Gastroesophageal sphincter (tissue), 4 donors: ENCODE results near the gene CSNK1E. TPM values are rescaled to one million over a fixed set of nuclear protein-coding genes. Genes with fewer than 3 reads are reported as not detected.

ENCODE experiments used
- ATAC-seq: fragments of 150-250 bp; one replicate; pipeline ENCODE4 v1.9.1; 2016; ENCODE audit warnings: mild to moderate bottlenecking, moderate library complexity
- H3K27ac ChIP-seq, 4 donors: fragments of 200-600 bp; sonication (generic) in 3 of 4; 1 replicate in 3 of 4; 2 replicates in 1 of 4; pipeline ENCODE4 v1.5.1; 2016 to 2019
- H3K27me3 ChIP-seq: fragments of 200-600 bp; sonication (generic); one replicate; pipeline ENCODE4 v1.5.1; 2019
- H3K36me3 ChIP-seq, 2 donors: fragments of 200-600 bp; sonication (generic); one replicate each; pipeline ENCODE4 v1.5.1; 2019; ENCODE audit warnings: control low read depth in 1 of 2
- H3K4me1 ChIP-seq, 3 donors: fragments of 200-600 bp; sonication (generic); 1 replicate in 2 of 3; 2 replicates in 1 of 3; pipeline ENCODE4 v1.5.1; 2016 to 2019; ENCODE audit warnings: control low read depth in 2 of 3
- H3K4me3 ChIP-seq, 2 donors: fragments of 200-600 bp; sonication (generic); one replicate each; pipeline ENCODE4 v1.5.1; 2019; ENCODE audit warnings: mild to moderate bottlenecking in 1 of 2, moderate library complexity in 1 of 2
- H3K9me3 ChIP-seq, 3 donors: fragments of 200-600 bp; sonication (generic); one replicate each; pipeline ENCODE4 v1.5.1; 2017 to 2019; ENCODE audit warnings: control low read depth in 2 of 3
- CTCF ChIP-seq, 4 experiments: fragments of 200-600 bp in 2 of 4; fragments of 450-650 bp in 2 of 4; sonication (generic) in 1 of 4; IDR thresholded peaks; one replicate each; pipeline ENCODE4 v1.5.1; 2017 to 2019; ENCODE audit warnings: antibody characterized with exemption in 4 of 4, mild to moderate bottlenecking in 2 of 4, moderate library complexity in 2 of 4
- EP300 ChIP-seq: sonication (generic); formaldehyde crosslinking; IDR thresholded peaks from one replicate; pipeline ENCODE4 v1.6.1; 2017; ENCODE audit warnings: antibody characterized with exemption, mild to moderate bottlenecking
- POLR2A ChIP-seq, 2 donors: fragments of 450-650 bp; IDR thresholded peaks; one replicate each; pipeline ENCODE4 v1.6.1; 2017; ENCODE audit warnings: antibody characterized with exemption in 2 of 2, mild to moderate bottlenecking in 2 of 2, moderate library complexity in 1 of 2
- POLR2AphosphoS5 ChIP-seq: sonication (generic); formaldehyde crosslinking; IDR thresholded peaks from one replicate; pipeline ENCODE4 v1.6.1; 2017; ENCODE audit warnings: antibody characterized with exemption
- WGBS, 2 donors: methylation state at CpG; one replicate each; pipeline ENCODE4 v1.1.5; 2018; ENCODE audit warnings: low coverage in 1 of 2; 5-methylcytosine and 5-hydroxymethylcytosine counted together
- total RNA-seq, 4 donors: library from RNA; depleted of rRNA; stranded (reverse); fragments of >200 nt; gene quantifications; one replicate each; pipeline ENCODE4 v1.1.0, GENCODE V29; 2016

The CSNK1E gene
- total RNA-seq, 4 donors from 2014 or later: 70.3 to 90.3 (median 80.0) TPM

DNA sequence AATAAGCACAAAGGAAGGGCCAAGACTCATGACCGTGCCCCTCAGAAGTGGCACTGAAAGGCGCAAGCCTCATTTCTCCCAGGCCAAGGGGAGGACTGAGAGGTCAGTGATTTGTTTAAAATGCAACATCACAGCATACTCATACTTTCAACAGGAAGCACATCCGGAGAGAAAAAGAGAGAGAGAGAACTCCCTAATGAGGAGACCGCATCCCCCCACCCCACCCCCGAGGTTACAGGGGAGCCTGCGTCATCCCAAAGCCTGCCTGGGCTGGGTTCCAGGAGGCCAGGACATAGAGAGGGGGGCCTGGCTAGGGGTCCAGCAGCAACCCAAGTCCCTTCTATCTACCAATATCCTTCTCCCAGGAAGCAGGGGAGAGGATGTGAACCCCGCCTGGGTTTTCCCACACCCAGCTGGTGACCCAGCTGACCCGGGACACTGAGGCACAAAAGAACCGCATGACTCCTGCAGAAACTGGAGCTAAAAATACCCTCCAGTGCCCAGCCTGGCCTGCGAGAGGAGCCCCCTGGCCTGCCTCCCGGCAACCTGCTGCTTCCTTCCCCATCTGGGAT lies 3.8 kb downstream of the CSNK1E start:
- TF ChIP-seq POLR2A (IDR thresholded peaks at IDR 0.05) (no peak), POLR2AphosphoS5 (peak; percentile 65), CTCF (IDR thresholded peaks at IDR 0.05) (no peak), EP300 (no peak)

DNA sequence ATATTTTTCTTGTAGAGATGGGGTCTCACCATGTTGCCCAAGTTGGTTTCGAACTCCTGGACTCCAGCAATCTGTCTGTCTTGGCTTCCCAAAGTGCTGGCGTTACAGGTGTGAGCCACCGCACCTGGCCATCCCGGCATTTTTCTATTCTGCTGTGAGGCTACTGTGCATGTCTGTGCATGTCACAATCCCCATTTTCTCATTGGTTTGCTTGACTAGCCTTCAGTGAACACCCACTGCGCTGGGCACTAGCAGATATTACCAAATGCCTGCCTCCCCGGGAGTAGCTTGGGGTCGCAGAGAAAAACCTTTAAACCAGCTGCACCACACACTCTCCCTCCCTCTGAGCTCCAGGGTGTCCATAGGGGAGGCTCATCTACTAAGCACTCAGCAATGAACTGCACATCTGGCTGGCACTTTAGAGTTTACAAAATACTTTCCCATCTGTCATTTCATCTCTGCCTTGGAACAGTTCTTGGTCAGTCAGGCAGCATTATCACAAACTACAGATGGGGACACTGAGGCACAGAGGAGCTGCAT lies 4.9 kb downstream of the CSNK1E start:
- ATAC-seq: no peak
- H3K27ac ChIP-seq: peak overlapping the region in 3 of 4 donors; percentile 98 to 100 (median 98)

More for the DNA sequence above, 3.8 kb downstream of the CSNK1E start:
- H3K27ac ChIP-seq: peak overlapping the region; percentile 95 to 100 (median 98)
- H3K4me1 ChIP-seq: peaks cover 3 to 87% (median 61%) of the 10 kb centered on the region in 3 donors
- H3K36me3 ChIP-seq: peaks cover 0 to 15% of the 10 kb centered on the region in 2 donors
- WGBS, 2 donors: 3 to 31% methylated on average over 5 of the region's 11 CpGs
- ATAC-seq: peak; percentile 25
- no peaks in the 10 kb centered on the region for H3K9me3 ChIP-seq
- H3K27me3 ChIP-seq: no peaks in the 10 kb centered on the region
- peak overlapping the region in 1 of 2 donors; percentile 79 for H3K4me3 ChIP-seq

GRCh38 chr22:38311323-38311620 lies 6.0 kb downstream of the CSNK1E start:
- Histone ChIP-seq H3K4me1 (peaks cover 3 to 98% (median 63%) of the 10 kb centered on the region in 3 donors), H3K4me3 (no peak overlapping the region), H3K9me3 (no peaks in the 10 kb centered on the region), H3K36me3 (peaks cover 0 to 28% of the 10 kb centered on the region in 2 donors), H3K27me3 (no peaks in the 10 kb centered on the region), H3K27ac (peak overlapping the region; percentile 52 to 98 (median 88))
- TF ChIP-seq POLR2AphosphoS5 (no peak), EP300 (no peak), CTCF (IDR thresholded peaks at IDR 0.05) (no peak)
- 80% methylated on average over 1 of the region's 4 CpGs; no CpG with 5 or more reads in 1 of the 2 donors for WGBS, 2 donors
- ATAC-seq: no peak

More for the DNA sequence above, 4.9 kb downstream of the CSNK1E start:
- peaks cover 3 to 87% (median 63%) of the 10 kb centered on the region in 3 donors for H3K4me1 ChIP-seq
- 84% methylated on average over 7 of the region's 7 CpGs; no CpG with 5 or more reads in 1 of the 2 donors for WGBS, 2 donors
- no peaks in the 10 kb centered on the region for H3K27me3 ChIP-seq
- no peak overlapping the region for H3K4me3 ChIP-seq
- TF ChIP-seq POLR2AphosphoS5 (no peak), EP300 (no peak), CTCF (IDR thresholded peaks at IDR 0.05) (no peak), POLR2A (IDR thresholded peaks at IDR 0.05) (no peak)
- peaks cover 0 to 27% of the 10 kb centered on the region in 2 donors for H3K36me3 ChIP-seq
- no peaks in the 10 kb centered on the region for H3K9me3 ChIP-seq

DNA sequence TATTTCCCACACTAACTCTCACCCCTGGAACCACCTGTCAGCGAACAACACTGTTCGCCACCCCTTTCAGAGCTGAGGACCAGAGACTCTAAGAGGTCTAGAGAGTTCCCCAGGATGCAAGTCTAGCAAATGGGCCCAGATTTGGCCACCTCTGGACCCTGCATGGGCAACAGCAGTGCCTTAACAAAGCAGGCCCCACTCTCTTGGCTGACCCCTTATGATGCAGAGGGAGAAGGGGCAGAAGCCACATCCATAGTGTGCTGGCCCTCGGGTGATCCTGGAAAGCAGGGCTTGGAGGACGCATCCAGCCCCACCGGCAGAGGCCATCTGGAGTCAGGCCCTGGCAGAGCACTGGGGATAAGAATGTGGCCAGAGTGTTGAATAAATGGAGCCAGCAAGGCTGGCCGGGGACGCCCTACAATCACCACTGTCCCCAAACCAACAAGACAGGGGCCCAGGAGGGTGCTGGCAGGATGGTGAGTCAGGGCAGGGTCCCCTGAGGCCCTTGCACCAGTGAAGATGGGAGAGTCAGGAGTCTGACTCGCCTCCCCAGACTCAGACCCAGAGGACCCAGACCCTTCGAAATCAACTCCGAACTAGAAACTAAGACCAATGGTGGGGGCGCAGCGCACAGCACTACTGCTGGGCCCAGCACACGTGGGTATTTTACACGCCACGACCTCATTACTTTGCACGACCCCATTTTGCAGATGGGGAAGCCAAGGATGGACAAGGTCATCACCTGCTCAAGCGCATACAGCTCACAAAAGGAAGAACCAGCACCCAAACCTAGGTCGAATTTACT lies 6.5 kb downstream of the CSNK1E start:
- peak overlapping the region in 1 of 2 donors; percentile 13 for H3K4me3 ChIP-seq
- WGBS, 2 donors: 65 to 70% methylated on average over 2 to 5 of the region's 18 CpGs
- peak overlapping the region; percentile 52 to 98 (median 88) for H3K27ac ChIP-seq
- peaks cover 0 to 28% of the 10 kb centered on the region in 2 donors for H3K36me3 ChIP-seq
- H3K4me1 ChIP-seq: peaks cover 3 to 100% (median 65%) of the 10 kb centered on the region in 3 donors
- H3K9me3 ChIP-seq: no peaks in the 10 kb centered on the region
- H3K27me3 ChIP-seq: no peaks in the 10 kb centered on the region
- TF ChIP-seq POLR2AphosphoS5 (no peak), POLR2A (IDR thresholded peaks at IDR 0.05) (no peak), CTCF (IDR thresholded peaks at IDR 0.05) (no peak), EP300 (no peak)
- ATAC-seq: no peak
